Stimulated activated CD4-positive, alpha-beta T cell treated with anti-CD3 and anti-CD28 coated beads, Interleukin-1b, Interleukin-23, amount 100 ng/mL, for 48 hours (primary cell): Measurements from ENCODE around the gene TBK1.

ENCODE experiments used
- DNase-seq: peaks from one replicate; pipeline ENCODE4 v3.0.0-alpha.2; 2020

TBK1 gene

GRCh38 chr12:64452559-64453329, 824 bp downstream of the TBK1 start:
- no peak for DNase-seq

DNA sequence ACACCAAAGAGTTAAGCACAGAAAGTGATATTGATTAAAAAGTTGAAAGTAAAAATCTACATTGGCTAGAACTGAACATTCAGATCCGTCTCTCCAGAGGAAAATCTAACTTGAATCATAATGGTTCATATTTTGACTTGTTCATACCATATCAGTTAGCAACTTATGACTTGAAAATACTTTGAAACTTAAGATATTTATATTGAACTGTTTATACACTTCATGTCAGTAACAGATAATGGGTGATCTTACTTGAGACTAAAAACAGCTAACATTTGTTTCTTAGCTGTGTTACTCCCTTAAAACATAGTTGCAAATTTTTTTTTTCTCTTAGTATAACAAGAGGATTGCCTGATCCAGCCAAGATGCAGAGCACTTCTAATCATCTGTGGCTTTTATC, 3.6 kb downstream of the TBK1 start:
- no peak for DNase-seq

- no peak for DNase-seq
Measured at GRCh38 chr12:64456119-64456518, 4.2 kb downstream of the TBK1 start.

DNA sequence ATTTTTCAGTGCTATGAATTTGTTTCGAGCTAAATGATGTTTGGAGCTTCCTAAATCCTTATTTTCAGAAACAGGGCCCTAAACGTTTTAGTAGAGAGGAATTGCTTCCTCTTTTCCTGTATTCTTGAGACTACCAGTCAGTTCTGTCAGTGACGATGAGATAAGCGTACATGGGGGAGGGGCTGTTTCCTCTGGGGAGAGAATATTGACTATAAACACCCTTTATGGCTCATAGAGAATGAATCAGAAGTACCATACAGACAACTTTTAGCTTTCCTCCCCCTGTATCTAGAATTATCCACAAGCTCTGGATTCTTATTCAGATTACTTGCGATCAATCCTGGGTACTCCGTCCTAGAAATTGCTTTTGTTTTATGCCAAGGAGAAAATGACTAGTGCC, 5.1 kb downstream of the TBK1 start:
- peak; percentile 52 for DNase-seq

DNA sequence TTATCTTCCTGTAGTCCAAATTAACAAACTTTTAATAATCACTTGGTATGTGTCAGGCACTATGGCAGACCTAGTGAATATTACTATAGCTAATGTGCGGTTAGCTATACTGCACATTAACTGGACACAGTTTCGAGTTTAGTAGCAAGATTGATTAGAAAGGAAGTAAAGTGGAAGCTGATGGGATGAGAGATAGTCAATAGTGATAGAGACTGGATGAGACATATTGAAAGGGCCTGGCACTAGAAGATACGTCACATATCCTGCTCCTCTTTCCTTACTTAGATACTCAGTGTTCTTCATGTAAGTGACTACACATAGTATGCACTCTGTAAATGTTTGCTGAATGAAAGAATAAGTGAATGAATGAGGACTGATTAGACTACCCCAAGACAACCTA, 5.5 kb downstream of the TBK1 start:
- DNase-seq, result no peak

DNA sequence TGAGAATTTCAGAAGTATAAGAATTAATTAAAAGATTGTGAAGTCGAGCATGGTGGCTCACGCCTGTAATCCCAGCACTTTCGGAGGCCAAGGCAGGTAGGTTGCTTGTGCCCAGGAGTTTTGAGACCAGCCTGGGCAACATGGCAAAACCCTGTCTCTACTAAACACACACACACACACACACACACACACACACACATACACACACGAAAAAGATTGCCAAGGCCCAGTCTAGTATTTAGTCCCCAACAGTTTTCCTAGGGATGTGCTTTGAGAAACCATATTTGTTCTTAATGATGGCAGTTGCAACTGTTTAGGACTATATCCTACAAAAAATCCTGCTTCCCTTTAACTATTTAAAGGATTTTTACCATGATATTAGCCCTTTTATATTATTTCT, 6.0 kb downstream of the TBK1 start:
- DNase-seq, result no peak

DNA sequence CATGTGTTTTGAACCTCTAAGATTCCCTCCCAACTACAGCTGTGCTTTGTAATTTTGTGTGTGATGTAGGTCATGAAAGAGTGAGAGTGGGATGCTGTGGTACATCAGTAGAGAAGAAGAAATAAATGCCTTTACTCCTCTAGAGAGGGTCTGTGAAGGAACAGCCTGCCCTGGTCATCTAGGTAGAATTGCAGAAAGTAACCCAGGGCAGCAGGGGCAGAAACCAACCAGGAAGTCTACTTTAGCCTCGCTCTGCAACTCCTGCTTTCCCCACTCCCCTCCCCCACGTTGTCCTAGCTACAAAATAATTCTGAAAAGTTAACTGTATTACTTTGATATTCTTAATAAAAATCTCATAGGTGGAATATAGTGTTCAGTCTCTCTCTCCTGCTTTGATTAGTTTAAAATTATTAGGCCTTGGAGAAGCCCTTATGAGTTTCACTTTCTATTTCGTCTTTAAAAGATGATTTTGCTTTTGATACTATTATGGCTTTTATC, 7.5 kb downstream of the TBK1 start:
- DNase-seq, result no peak

DNA sequence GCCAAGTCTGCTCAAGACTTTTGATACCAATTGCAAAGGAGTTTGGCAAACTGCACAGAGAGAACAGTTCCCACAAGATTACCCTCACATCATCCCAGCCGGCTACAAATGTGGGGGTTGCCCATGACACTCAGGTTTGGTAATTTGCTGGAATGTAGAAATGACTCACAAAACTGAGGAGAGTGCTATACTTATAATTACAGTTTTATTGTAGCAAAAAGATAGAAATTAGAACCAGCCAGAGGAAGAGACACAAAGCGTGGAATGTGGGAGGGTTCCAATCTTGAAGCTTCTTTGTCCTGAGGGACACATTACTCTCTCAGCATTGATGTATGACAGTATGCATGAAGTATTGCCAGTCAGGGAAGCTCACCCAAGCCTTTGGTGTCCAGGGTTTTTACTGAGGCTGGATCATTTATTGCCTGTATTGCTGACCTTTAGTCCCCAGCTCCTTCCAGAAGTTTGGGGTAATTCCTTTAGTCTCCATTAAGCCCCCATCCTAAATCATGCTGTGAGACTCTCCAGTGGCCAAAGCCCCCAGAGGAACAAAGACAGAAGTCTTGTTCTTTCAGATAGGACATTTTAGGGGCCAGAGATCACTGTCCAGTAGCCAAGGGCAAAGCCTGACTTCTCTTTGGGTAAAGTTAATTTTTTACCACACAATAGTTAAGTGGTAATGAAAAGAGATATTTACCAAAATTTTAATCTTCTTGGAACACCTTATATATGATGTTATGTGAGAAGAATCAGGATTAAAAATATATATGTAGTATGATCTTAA, 9.9 kb downstream of the TBK1 start:
- no peak for DNase-seq

GRCh38 chr12:64466178-64466577, 14.3 kb downstream of the TBK1 start:
- no peak for DNase-seq

DNA sequence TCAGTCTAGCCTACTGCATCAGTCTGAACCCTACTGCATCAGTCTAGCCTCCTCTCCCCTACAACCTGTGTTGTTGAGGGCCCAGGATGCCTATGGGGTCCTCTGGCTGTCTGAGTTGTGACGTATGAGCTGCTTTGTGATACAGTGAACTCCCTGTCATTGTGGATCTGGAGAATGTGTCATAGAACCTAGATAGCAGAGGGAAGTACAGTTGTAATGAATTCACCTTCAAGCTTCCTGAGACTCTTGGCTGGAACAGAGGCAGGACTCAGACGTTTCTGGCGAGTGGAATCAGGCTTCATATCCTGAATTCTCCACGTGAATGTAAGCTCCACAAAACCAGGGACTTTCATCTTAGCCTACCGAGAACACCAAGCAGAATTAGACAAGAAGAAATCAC, 17.0 kb downstream of the TBK1 start:
- DNase-seq, result no peak

- no peak for DNase-seq
Measured at GRCh38 chr12:64469455-64470142, 17.7 kb downstream of the TBK1 start.

- DNase-seq, result no peak
Measured at GRCh38 chr12:64470495-64470894, 18.6 kb downstream of the TBK1 start.

GRCh38 chr12:64473176-64473575, 21.3 kb downstream of the TBK1 start:
- no peak for DNase-seq

- no peak for DNase-seq
Measured at GRCh38 chr12:64475518-64475917, 23.6 kb downstream of the TBK1 start.

GRCh38 chr12:64476844-64477243, 24.9 kb downstream of the TBK1 start:
- no peak for DNase-seq

DNA sequence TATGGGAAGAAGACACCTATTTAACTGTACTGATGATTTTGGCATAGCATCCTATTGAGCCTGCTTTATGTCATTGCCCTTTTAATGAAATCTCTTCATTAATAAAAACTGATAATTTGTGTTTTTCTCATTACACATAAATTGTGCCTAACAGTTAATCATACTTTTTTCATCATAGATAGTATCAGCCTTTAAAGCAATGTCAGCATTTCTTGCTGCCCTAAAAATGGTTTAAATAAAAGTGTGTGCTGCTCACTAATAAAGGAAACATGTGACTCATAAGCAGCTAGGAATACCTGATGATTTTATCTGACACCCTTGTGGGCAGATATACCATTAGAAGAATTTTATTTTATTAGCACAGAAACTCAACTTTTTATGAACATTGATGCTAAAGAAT, 26.7 kb downstream of the TBK1 start:
- DNase-seq, result no peak

- no peak for DNase-seq
Measured at GRCh38 chr12:64480148-64480547, 28.2 kb downstream of the TBK1 start.

DNA sequence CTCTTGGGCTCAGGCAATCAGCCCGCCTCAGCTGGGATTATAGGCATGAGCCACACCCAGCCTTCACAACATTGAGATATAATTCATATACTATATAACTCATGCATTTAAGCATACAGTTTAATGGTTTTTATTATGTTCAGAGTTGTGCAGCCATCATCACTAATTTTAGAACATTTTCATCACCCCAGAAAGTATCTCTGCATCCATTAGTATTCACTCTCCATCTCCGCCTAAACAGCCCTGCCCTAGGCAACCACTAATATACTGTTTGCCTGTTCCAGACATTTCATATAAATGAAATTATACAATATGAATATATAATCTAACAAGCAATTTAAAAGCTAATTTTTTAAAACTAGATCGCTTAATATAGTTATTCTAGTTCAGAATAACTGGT, 34.7 kb downstream of the TBK1 start:
- no peak for DNase-seq

- DNase-seq, result no peak
Measured at GRCh38 chr12:64491718-64492117, 39.8 kb downstream of the TBK1 start.

DNA sequence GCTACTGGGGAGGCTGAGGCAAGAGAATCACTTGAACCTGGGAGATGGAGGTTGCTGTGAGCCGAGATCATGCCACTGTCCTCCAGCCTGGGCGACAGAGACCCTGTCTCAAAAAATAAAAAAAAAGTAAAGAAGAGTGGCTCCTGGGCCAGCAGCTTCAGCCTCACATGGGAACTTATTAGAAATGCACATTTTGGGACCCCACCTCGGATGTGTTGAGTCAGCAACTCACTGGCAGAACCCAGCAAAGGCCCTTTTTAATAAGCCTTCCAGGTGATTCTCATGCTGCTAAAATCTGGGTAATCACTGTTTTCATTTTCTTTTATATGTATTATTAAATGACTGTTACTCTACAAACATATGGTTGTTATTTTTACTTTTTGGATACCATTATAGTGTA, 41.6 kb downstream of the TBK1 start:
- DNase-seq, result no peak

GRCh38 chr12:64494998-64495729, 43.2 kb downstream of the TBK1 start:
- DNase-seq, result no peak

DNA sequence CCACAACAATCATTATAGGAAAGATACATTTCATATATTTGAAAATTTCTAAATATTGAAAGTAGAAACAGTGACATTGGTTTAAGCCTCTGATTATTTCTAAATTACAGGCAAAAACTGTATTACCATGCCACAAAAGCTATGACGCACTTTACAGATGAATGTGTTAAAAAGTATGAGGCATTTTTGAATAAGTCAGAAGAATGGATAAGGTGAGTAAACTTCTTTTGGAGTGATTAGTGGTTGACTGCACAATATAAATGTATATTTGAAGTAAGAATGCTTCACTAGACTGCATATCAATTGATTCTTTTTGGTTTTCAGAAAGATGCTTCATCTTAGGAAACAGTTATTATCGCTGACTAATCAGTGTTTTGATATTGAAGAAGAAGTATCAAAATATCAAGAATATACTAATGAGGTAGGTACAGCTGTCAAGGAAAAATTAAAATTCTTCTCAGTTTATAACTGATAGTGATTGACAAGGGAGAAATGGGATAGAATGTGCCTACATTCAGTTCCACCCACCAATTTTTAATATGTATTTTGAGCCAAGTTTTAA, 45.0 kb downstream of the TBK1 start:
- no peak for DNase-seq

DNA sequence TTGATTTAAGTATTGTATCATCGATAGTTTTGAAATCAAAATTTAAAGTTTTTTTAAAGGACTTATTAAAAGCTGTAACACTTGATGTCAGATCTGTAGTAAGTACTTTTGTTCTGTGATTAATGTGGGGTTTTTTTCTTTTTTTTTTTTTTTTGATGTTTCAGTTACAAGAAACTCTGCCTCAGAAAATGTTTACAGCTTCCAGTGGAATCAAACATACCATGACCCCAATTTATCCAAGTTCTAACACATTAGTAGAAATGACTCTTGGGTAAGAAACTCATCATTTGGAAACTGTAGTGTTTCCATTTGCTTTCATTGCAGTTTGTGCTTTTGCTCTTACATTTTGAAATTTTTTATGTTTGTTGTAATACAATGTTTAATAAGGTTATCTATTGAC, 45.6 kb downstream of the TBK1 start:
- DNase-seq, result no peak
